HuH-7.5 (cell line): ENCODE measurements around the gene SMOC2.

Experiments used
- DNase-seq: peaks from one replicate; pipeline ENCODE4 v3.0.0; 2011; ENCODE audit warnings: low spot score

Gene SMOC2

GRCh38 chr6:168448243-168448855 lies 7.4 kb downstream of the SMOC2 start:
- no peak for DNase-seq

GRCh38 chr6:168450917-168451316 lies 9.9 kb downstream of the SMOC2 start:
- no peak for DNase-seq

DNA sequence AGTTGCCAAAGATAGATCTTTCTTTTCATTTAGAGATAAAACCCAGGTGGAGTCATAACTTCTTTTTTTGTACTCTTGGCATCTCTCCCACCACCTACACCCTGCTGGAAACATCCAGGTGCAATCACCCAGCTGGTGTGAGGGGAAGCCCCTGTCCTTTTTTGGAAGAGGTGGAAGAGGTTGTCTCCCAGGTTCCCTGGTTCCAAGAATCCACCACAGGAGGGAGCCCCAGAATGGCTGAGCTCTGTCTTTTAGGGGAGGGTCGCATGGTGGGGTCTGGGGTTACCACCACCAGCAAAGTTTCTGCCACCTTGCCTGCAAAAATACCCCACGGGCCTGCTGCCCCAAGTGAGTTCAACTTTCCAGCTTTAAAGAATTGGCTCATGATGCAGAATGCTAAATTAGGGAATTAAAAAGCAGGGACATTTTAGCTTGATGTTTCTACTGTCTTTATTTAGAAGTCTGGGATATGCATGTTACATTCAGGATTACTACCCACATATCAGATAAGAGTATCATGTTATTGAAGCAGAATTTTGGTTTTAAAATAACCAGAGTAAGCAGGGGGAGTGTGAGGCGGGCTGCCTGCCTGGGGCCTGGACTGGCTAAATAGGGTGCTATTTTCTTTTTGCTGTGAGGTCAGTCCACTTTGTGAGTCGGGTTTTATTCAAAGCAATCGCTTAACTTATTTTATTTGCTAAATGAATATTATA lies 11.0 kb downstream of the SMOC2 start:
- DNase-seq: no peak

DNA sequence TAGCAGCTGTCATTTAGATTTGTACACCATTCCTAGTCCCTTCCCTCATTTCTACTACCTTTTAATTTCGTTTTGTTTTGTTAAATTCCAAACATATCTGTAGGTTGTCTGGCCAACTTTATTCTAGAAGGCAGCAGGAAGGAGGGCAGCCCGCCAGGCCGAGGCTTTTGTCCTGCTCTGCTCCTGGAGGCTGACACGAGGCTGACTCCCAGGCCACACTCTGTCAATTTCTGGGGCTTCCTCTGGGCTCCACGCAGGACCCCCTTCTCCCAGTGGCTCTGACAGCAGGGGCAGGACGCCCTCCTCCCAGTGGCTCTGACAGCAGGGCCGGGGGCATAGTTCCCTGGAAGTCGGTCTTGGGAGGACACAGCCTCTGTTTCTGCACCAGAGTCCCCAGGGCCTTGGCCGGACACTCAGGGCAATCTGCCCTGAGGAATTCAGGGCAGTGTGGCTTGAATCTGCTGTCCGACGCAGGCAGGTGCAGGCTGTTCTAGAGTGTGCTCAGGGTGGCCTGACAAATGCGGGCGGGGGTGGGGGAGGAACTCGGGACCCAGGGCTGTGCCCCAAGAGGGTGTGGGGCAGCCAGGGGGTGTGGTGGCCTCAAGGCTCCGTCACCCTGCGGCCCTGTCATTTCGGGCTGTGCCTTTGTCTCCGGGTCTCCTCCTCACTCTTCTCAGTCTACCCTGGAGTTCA lies 11.8 kb downstream of the SMOC2 start:
- DNase-seq: no peak

DNA sequence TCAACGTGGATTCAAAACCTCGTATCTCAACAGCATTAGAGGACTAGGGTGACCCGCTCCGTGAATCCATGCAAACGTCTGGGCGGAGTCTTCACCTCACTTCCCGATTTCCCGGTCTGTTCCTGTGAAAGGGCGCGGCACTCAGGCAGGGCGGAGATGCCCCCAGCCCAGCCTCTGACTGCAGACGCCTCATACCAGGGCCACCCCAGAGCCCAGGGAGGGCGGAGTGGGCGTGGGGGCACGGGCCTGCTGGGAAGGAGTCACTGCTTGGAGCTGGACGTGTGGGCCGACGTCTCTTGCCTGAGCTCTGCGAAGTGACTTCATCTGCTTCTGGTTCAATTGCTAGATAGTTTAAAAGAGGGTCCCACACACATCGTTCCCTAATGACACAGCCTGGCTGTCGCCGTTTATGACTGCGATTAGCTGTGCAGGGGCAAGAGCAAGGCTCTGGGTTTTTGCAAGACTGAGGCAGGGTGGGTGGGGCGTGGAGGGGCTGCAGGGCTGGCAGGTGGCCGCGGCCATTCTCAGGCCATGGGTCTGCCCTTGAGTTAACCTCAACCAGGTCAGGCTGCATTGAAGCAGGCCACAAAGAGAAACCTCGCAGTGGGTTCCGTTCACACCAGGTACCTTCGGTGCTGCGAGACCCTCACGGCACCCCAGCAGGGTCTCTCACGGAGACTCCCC lies 15.0 kb downstream of the SMOC2 start:
- DNase-seq: no peak

DNA sequence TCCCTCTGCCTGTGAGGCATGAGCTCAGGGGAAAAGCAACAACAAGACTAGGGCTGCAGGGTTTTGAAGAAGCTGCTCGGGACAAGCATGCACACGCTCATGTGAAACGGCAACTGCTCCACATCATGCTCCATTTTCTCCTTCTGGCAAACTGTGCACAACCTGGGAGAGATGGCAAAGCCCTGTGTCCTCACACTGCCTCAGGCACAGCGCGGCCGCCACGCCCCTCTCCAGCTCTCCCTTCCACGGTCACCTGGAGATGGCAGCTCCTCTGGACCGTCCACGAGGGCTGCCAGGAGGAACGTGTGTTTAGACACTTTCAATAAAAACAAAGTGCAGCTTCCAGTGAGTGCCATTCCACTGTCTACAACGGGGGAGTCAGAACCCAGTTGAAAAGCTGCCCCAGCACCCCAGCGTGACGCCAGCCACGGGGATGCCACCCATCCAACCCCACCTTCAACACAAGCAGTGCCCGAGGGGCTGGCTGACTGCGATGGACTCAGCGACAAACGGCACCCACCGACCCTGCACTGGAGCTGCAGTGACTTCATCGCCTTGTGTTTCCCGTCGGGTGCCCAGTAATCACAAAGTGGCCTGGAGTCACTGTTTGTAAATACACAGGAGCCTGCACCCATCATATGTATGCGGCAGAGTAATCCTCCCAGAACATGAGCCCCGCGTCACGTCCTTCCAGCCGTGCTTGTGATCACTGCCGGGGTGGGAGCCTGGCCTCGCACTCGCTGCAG lies 16.1 kb downstream of the SMOC2 start:
- DNase-seq: no peak

DNA sequence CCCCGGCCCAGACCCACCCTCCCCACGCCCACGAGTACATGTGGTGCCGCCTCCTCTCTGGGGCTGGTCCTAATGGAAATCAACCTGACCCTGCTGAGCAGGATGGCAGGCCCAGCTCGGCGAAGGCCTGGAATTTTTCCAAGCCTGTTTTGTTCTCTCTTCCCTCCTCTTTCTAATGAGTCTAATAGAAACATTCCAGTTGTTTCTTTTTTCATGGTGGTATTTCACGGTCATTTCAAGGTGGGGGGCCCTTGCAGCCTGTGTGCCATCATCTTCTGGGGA lies 16.6 kb downstream of the SMOC2 start:
- DNase-seq: no peak

GRCh38 chr6:168458101-168458500 lies 17.1 kb downstream of the SMOC2 start:
- no peak for DNase-seq

GRCh38 chr6:168459572-168459971 lies 18.6 kb downstream of the SMOC2 start:
- DNase-seq: no peak

DNA sequence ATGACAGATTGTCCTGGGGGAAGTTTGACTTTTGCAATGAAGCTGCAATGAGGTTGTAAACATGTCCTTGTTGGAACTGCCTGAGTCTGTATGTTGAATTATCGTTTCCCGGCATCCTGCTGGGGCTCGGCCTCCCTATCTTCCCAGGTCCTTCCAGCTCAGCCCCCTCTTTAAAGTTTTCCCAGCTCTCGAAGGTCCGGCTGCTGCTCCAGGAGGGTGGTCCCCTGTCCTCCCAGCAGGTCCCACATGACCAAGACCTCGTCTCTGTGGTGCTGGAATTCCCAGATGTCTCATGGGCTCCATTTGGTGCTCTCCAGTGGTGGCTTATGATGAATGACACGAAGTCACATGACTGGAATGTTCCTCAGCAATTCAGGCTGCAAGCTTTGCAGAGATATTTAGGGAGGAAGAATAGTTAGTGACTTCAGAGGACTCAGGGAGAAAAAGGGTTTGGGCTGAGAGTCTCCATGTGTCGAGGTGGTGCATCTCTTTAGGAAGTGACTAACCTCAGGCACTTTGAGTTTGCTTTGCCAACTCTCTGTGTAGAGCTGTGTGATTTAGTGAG lies 21.4 kb downstream of the SMOC2 start:
- no peak for DNase-seq

DNA sequence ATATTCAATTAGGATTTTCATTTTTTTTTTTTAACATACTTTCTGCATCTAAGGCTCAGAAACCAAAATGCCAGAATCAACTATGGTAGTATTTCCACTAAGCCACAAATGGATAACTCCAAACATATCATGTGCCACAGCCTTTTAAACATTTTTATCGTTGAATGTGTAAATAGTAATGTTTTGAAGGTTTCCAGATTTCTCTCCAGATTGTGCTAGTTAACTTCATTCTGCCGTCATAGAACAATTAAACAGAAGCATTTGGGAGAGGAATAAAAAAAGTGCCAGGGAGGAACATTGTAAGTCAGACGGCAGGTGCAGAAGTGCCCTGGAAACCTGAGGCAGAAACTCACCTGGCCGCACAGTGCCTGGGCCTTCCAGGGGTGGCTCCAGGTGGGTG lies 23.6 kb downstream of the SMOC2 start:
- no peak for DNase-seq

DNA sequence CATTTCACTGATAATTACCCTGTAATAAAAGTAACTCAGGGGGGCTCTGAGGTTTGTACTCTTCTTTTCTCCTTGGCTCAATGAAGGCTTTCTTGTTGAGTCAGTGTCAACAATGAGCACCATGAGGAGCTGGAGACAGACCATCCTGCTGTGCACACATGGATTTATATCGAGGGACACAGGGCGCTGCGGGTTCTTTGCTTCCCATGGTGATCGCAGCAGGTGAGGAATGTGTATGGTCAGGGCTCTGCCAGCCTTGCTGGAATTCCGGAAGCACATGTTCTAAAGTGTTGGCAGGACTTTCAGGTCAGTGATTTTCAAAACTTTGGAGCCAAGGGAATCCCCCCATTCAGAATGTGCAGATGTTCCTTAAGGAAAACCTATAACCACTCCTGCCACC lies 27.1 kb downstream of the SMOC2 start:
- no peak for DNase-seq

- no peak for DNase-seq
Measured at GRCh38 chr6:168469521-168469920, 28.5 kb downstream of the SMOC2 start.

- no peak for DNase-seq
Measured at GRCh38 chr6:168469926-168470325, 28.9 kb downstream of the SMOC2 start.

- DNase-seq: no peak
Measured at GRCh38 chr6:168472363-168472762, 31.4 kb downstream of the SMOC2 start.

DNA sequence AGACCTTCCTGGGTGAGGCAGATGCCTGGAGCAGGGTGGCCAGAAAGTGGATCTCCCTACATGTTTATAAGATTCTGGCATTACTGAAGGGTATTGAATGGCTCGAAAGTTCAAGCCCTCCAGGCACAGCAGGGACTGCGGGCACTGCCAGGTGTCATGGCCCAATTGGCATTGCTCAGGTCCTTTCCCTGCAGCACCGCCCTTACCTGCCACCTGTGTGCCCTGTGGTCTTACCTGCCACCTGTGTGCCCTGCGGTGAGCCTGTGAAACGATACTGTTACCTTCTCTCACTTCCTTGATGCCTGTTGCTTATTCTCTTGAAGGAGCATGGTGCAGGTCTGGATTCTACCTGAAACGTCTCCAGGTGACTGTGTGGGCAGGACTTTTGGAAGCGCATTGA lies 32.2 kb downstream of the SMOC2 start:
- no peak for DNase-seq

- DNase-seq: no peak
Measured at GRCh38 chr6:168475188-168476013, 34.4 kb downstream of the SMOC2 start.

DNA sequence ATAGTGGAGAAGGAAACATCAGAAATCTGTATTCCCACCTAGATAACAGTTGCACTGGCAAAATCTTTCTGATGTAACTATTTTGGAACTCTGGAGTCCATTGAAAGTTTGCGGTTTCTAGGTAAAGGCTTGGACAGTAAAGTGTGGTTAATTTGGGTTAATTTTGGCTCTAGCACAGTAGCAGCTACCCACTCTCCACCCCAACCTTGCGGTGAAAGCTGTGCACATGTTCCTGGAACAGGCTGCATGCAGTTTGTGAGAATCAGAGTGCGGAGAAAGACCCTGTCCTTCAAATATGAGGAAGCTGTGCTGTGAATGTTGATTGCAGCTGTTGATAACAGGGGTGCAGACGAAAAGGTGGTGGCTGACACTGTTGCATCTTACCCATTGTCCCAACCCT lies 38.4 kb downstream of the SMOC2 start:
- DNase-seq: no peak

GRCh38 chr6:168480481-168480880 lies 39.5 kb downstream of the SMOC2 start:
- no peak for DNase-seq

DNA sequence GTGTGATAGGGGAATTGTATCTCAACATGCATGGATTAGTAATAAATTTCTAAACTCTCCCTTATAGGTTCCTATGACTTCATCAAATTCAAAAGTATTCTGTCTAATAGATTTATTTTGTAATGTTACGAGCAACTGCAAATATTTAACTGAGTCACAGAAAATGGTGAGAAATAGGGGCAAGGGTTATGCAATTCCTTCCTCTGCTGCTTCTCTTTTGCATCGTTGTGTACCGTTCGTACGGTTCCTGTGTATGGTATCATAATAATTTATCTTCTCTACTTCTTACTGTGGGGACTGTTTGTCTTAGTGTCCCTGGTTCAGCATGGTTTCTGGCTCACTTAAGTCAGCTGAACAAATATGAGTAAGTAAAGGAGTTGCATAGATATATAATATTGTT lies 44.8 kb downstream of the SMOC2 start:
- DNase-seq: no peak

DNA sequence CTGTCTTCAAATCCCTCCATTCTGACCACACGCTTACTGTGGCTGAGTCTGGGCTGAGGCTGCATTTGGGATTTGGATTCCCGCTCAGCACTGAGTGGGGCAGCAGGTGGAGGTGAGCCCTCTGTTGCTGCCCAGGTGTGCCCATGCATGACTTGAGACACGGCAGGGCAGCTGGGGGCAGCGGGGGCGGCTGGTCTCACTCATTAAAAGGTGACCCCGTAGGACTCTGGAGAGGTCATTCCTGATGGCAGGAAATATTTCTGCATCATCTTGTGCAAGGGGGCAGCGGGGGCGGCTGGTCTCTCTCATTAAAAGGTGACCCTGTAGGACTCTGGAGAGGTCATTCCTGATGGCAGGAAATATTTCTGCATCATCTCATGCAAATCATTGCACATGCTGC lies 49.8 kb downstream of the SMOC2 start:
- DNase-seq: no peak
